ENCODE measurements around the gene HTR7.
"Not testable (repeated sequence)": the region's sequence is repeated elsewhere in the genome, so short reads cannot be mapped to it uniquely, and the experiment has no call there.

Gene HTR7

GRCh38 chr10:90857635-90858460, at the start of gene HTR7:
TSS of gene HTR7 (minus strand) at chr10:90858039. CDS start at chr10:90857671, 368 bp downstream.
- no peak within 1 kb of the TSS for H3K27ac ChIP-seq (ENCODE audit: low read depth, low read length)
- H2AFZ ChIP-seq (ENCODE audit: low read depth, low read length, severe bottlenecking), result peak within 1 kb of the TSS; percentile 86
- H3K4me3 ChIP-seq (ENCODE audit: insufficient read depth, low read length, poor library complexity, severe bottlenecking), result peak within 1 kb of the TSS; percentile 50
- H3K27me3 ChIP-seq (ENCODE audit: low read length), result no peaks in the 10 kb centered on the region
- H4K20me1 ChIP-seq (ENCODE audit: low read depth, low read length), result no peaks in the 10 kb centered on the region
- peak within 1 kb of the TSS; percentile 62 for H3K4me2 ChIP-seq (ENCODE audit: low read depth, low read length, poor library complexity, severe bottlenecking)
- no peaks in the 10 kb centered on the region for H3K79me2 ChIP-seq (ENCODE audit: insufficient read depth, low read length)
- no peaks in the 10 kb centered on the region for H3K9me3 ChIP-seq (ENCODE audit: insufficient read depth, low read length)
- no peaks in the 10 kb centered on the region for H3K36me3 ChIP-seq (ENCODE audit: low read length)
- TF ChIP-seq, protein P1, sequence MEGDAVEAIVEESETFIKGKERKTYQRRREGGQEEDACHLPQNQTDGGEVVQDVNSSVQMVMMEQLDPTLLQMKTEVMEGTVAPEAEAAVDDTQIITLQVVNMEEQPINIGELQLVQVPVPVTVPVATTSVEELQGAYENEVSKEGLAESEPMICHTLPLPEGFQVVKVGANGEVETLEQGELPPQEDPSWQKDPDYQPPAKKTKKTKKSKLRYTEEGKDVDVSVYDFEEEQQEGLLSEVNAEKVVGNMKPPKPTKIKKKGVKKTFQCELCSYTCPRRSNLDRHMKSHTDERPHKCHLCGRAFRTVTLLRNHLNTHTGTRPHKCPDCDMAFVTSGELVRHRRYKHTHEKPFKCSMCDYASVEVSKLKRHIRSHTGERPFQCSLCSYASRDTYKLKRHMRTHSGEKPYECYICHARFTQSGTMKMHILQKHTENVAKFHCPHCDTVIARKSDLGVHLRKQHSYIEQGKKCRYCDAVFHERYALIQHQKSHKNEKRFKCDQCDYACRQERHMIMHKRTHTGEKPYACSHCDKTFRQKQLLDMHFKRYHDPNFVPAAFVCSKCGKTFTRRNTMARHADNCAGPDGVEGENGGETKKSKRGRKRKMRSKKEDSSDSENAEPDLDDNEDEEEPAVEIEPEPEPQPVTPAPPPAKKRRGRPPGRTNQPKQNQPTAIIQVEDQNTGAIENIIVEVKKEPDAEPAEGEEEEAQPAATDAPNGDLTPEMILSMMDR (IDR thresholded peaks at IDR 0.05; ENCODE audit: insufficient read depth, low read length, poor library complexity, severe bottlenecking), result peak; percentile 40
- TF ChIP-seq EZH2phosphoT487 (conservative IDR thresholded peaks at IDR 0.05; ENCODE audit: low read length), result no peak
- no peaks in the 10 kb centered on the region for H3K9me2 ChIP-seq (replicated peaks; ENCODE audit: insufficient read depth, low read length)
- no peaks in the 10 kb centered on the region for H3F3A ChIP-seq (ENCODE audit: insufficient read depth)
- peak within 1 kb of the TSS; percentile 37; the same call in 1 of the 2 replicates for H3K9ac ChIP-seq (ENCODE audit: low read length)

DNA sequence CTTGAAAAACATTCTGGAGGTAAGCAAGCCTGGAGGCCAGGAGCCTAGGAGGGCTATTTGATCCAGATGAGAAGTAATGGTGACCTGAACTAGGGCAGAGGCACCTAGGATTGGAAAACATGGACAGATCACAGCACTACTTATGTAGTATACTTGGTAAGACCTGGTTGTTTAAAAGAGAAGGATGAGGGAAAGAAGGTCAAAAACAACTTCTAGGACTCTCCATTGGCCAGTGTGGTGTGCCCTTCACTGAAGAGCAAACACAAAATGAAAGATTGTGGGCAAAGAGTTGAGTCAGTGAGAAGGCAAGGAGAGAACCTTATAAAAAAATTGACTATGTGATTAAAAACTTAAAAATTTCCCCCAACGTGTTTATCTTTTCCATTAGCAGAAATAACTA, 48.8 kb upstream of the HTR7 start:
- TF ChIP-seq EZH2phosphoT487 (conservative IDR thresholded peaks at IDR 0.05; ENCODE audit: low read length), result no peak
- TF ChIP-seq, protein P1 (IDR thresholded peaks at IDR 0.05; ENCODE audit: insufficient read depth, low read length, poor library complexity, severe bottlenecking), result no peak
- Histone ChIP-seq H3K27ac (ENCODE audit: low read depth, low read length) (no peak overlapping the region), H3K9me2 (replicated peaks; ENCODE audit: insufficient read depth, low read length) (no peaks in the 10 kb centered on the region)

GRCh38 chr10:90905925-90906324, 48.1 kb upstream of the HTR7 start:
- H2AFZ ChIP-seq (ENCODE audit: low read depth, low read length, severe bottlenecking), result no peak overlapping the region

More for the DNA sequence above, 48.8 kb upstream of the HTR7 start:
- Histone ChIP-seq H3K79me2 (ENCODE audit: insufficient read depth, low read length) (no peaks in the 10 kb centered on the region), H2AFZ (ENCODE audit: low read depth, low read length, severe bottlenecking) (no peak overlapping the region), H3K27me3 (ENCODE audit: low read length) (no peaks in the 10 kb centered on the region), H3K4me3 (ENCODE audit: insufficient read depth, low read length, poor library complexity, severe bottlenecking) (no peak overlapping the region), H4K20me1 (ENCODE audit: low read depth, low read length) (no peaks in the 10 kb centered on the region), H3F3A (ENCODE audit: insufficient read depth) (no peaks in the 10 kb centered on the region), H3K36me3 (ENCODE audit: low read length) (peaks cover 8% of the 10 kb centered on the region), H3K4me2 (ENCODE audit: low read depth, low read length, poor library complexity, severe bottlenecking) (no peak overlapping the region), H3K9ac (ENCODE audit: low read length) (no peak overlapping the region), H3K9me3 (ENCODE audit: insufficient read depth, low read length) (no peaks in the 10 kb centered on the region)

DNA sequence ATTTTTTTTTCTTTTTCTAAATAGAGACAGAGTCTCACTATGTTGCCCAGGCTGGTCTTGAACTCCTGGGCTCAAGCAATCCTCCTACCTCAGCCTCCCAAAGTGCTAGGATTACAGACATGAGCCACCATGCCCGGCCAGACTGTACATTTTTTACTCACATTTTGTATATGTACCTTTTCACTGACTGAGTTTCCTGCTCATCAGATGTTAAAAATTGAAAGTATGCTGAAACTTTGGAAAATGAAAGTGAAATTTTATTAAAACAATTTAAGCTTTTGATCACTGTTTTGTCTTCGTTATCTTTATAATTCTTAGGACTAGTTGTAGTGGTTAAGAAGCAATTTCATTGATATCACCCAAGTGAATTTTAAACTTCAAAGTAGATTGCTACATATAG, 39.1 kb upstream of the HTR7 start:
- not testable (repeated sequence) for H3K4me2 ChIP-seq (ENCODE audit: low read depth, low read length, poor library complexity, severe bottlenecking); H3K27me3 ChIP-seq (ENCODE audit: low read length); H3F3A ChIP-seq (ENCODE audit: insufficient read depth); H3K79me2 ChIP-seq (ENCODE audit: insufficient read depth, low read length); H2AFZ ChIP-seq (ENCODE audit: low read depth, low read length, severe bottlenecking); H3K9me2 ChIP-seq (replicated peaks; ENCODE audit: insufficient read depth, low read length); H3K9ac ChIP-seq (ENCODE audit: low read length); H4K20me1 ChIP-seq (ENCODE audit: low read depth, low read length); H3K9me3 ChIP-seq (ENCODE audit: insufficient read depth, low read length); H3K27ac ChIP-seq (ENCODE audit: low read depth, low read length); H3K4me3 ChIP-seq (ENCODE audit: insufficient read depth, low read length, poor library complexity, severe bottlenecking)
- H3K36me3 ChIP-seq (ENCODE audit: low read length), result peaks cover 21% of the 10 kb centered on the region; the same call in 1 of the 2 replicates

More at GRCh38 chr10:90905925-90906324, 48.1 kb upstream of the HTR7 start:
- Histone ChIP-seq H3K4me2 (ENCODE audit: low read depth, low read length, poor library complexity, severe bottlenecking) (no peak overlapping the region), H3F3A (ENCODE audit: insufficient read depth) (no peaks in the 10 kb centered on the region), H3K27ac (ENCODE audit: low read depth, low read length) (no peak overlapping the region), H3K36me3 (ENCODE audit: low read length) (peaks cover 10% of the 10 kb centered on the region), H3K79me2 (ENCODE audit: insufficient read depth, low read length) (no peaks in the 10 kb centered on the region), H4K20me1 (ENCODE audit: low read depth, low read length) (no peaks in the 10 kb centered on the region), H3K9me2 (replicated peaks; ENCODE audit: insufficient read depth, low read length) (no peaks in the 10 kb centered on the region), H3K9me3 (ENCODE audit: insufficient read depth, low read length) (no peaks in the 10 kb centered on the region), H3K9ac (ENCODE audit: low read length) (no peak overlapping the region), H3K27me3 (ENCODE audit: low read length) (no peaks in the 10 kb centered on the region), H3K4me3 (ENCODE audit: insufficient read depth, low read length, poor library complexity, severe bottlenecking) (no peak overlapping the region)
- TF ChIP-seq, protein P1 (IDR thresholded peaks at IDR 0.05; ENCODE audit: insufficient read depth, low read length, poor library complexity, severe bottlenecking), result no peak
- TF ChIP-seq EZH2phosphoT487 (conservative IDR thresholded peaks at IDR 0.05; ENCODE audit: low read length), result no peak

Measured in SU-DHL-6 (cell line).